Measurements from ENCODE around the gene COL6A5.

Gene COL6A5

GRCh38 chr3:130491431-130491830, 146.0 kb downstream of the COL6A5 start:
- DNase-seq (ENCODE audit: insufficient read length, low spot score): no peak
- TF ChIP-seq SPI1 (IDR thresholded peaks at IDR 0.05; ENCODE audit: low read depth, low read length): no peak
- TF ChIP-seq PAX5 (IDR thresholded peaks at IDR 0.05; ENCODE audit: insufficient read depth, low read length, severe bottlenecking): no peak
- no peak for TF ChIP-seq POLR2AphosphoS5 (IDR thresholded peaks at IDR 0.05; ENCODE audit: low read depth, low read length)
- no peak for TF ChIP-seq POLR2A (IDR thresholded peaks at IDR 0.05; ENCODE audit: low read depth, low read length)
- no peak for TF ChIP-seq POU2F2 (IDR thresholded peaks at IDR 0.05; ENCODE audit: low read depth, low read length)
- TF ChIP-seq TAF1 (IDR thresholded peaks at IDR 0.05; ENCODE audit: low read depth, low read length): no peak
- no peak for FAIRE-seq

- no peak for FAIRE-seq
- no peak for TF ChIP-seq POLR2AphosphoS5 (IDR thresholded peaks at IDR 0.05; ENCODE audit: low read depth, low read length)
- no peak for TF ChIP-seq SPI1 (IDR thresholded peaks at IDR 0.05; ENCODE audit: low read depth, low read length)
- TF ChIP-seq TAF1 (IDR thresholded peaks at IDR 0.05; ENCODE audit: low read depth, low read length): no peak
- no peak for TF ChIP-seq PAX5 (IDR thresholded peaks at IDR 0.05; ENCODE audit: insufficient read depth, low read length, severe bottlenecking)
- no peak for TF ChIP-seq POU2F2 (IDR thresholded peaks at IDR 0.05; ENCODE audit: low read depth, low read length)
- no peak for TF ChIP-seq POLR2A (IDR thresholded peaks at IDR 0.05; ENCODE audit: low read depth, low read length)
- DNase-seq (ENCODE audit: insufficient read length, low spot score): no peak
These were observed 159.2 kb downstream of the COL6A5 start for GRCh38 chr3:130504701-130505100.

- DNase-seq (ENCODE audit: insufficient read length, low spot score) (no peak), FAIRE-seq (no peak)
- TF ChIP-seq SPI1 (IDR thresholded peaks at IDR 0.05; ENCODE audit: low read depth, low read length) (no peak), PAX5 (IDR thresholded peaks at IDR 0.05; ENCODE audit: insufficient read depth, low read length, severe bottlenecking) (no peak)
These were observed 160.6 kb downstream of the COL6A5 start for GRCh38 chr3:130506031-130506430.

- no peak for TF ChIP-seq POLR2AphosphoS5 (IDR thresholded peaks at IDR 0.05; ENCODE audit: low read depth, low read length)
- no peak for TF ChIP-seq SPI1 (IDR thresholded peaks at IDR 0.05; ENCODE audit: low read depth, low read length)
- no peak for TF ChIP-seq PAX5 (IDR thresholded peaks at IDR 0.05; ENCODE audit: insufficient read depth, low read length, severe bottlenecking)
- no peak for TF ChIP-seq TAF1 (IDR thresholded peaks at IDR 0.05; ENCODE audit: low read depth, low read length)
- no peak for TF ChIP-seq POU2F2 (IDR thresholded peaks at IDR 0.05; ENCODE audit: low read depth, low read length)
- TF ChIP-seq POLR2A (IDR thresholded peaks at IDR 0.05; ENCODE audit: low read depth, low read length): no peak
- FAIRE-seq (no peak), DNase-seq (ENCODE audit: insufficient read length, low spot score) (no peak)
These were observed 162.3 kb downstream of the COL6A5 start for GRCh38 chr3:130507746-130508145.

GRCh38 chr3:130509008-130509407, 163.5 kb downstream of the COL6A5 start:
- DNase-seq (ENCODE audit: insufficient read length, low spot score) (no peak), FAIRE-seq (no peak)
- TF ChIP-seq PAX5 (IDR thresholded peaks at IDR 0.05; ENCODE audit: insufficient read depth, low read length, severe bottlenecking) (no peak), SPI1 (IDR thresholded peaks at IDR 0.05; ENCODE audit: low read depth, low read length) (no peak), POLR2AphosphoS5 (IDR thresholded peaks at IDR 0.05; ENCODE audit: low read depth, low read length) (no peak), TAF1 (IDR thresholded peaks at IDR 0.05; ENCODE audit: low read depth, low read length) (no peak), POLR2A (IDR thresholded peaks at IDR 0.05; ENCODE audit: low read depth, low read length) (no peak), POU2F2 (IDR thresholded peaks at IDR 0.05; ENCODE audit: low read depth, low read length) (no peak)

- FAIRE-seq (no peak), DNase-seq (ENCODE audit: insufficient read length, low spot score) (no peak)
- TF ChIP-seq POLR2A (IDR thresholded peaks at IDR 0.05; ENCODE audit: low read depth, low read length): no peak
- TF ChIP-seq POLR2AphosphoS5 (IDR thresholded peaks at IDR 0.05; ENCODE audit: low read depth, low read length): no peak
- no peak for TF ChIP-seq POU2F2 (IDR thresholded peaks at IDR 0.05; ENCODE audit: low read depth, low read length)
- TF ChIP-seq PAX5 (IDR thresholded peaks at IDR 0.05; ENCODE audit: insufficient read depth, low read length, severe bottlenecking): no peak
- TF ChIP-seq TAF1 (IDR thresholded peaks at IDR 0.05; ENCODE audit: low read depth, low read length): no peak
- TF ChIP-seq SPI1 (IDR thresholded peaks at IDR 0.05; ENCODE audit: low read depth, low read length): no peak
These were observed 169.2 kb downstream of the COL6A5 start for GRCh38 chr3:130514681-130515080.

GRCh38 chr3:130515755-130516154, 170.3 kb downstream of the COL6A5 start:
- DNase-seq (ENCODE audit: insufficient read length, low spot score) (no peak), FAIRE-seq (no peak)
- TF ChIP-seq TAF1 (IDR thresholded peaks at IDR 0.05; ENCODE audit: low read depth, low read length) (no peak), SPI1 (IDR thresholded peaks at IDR 0.05; ENCODE audit: low read depth, low read length) (no peak), POLR2AphosphoS5 (IDR thresholded peaks at IDR 0.05; ENCODE audit: low read depth, low read length) (no peak), POU2F2 (IDR thresholded peaks at IDR 0.05; ENCODE audit: low read depth, low read length) (no peak), PAX5 (IDR thresholded peaks at IDR 0.05; ENCODE audit: insufficient read depth, low read length, severe bottlenecking) (no peak)

GRCh38 chr3:130516645-130517512, 171.4 kb downstream of the COL6A5 start, which contains the start of gene COL6A6:
COL6A6 (plus strand) TSS chr3:130517177; CDS start chr3:130560365, 43,188 bp downstream.
- no peak for TF ChIP-seq SPI1 (IDR thresholded peaks at IDR 0.05; ENCODE audit: low read depth, low read length)
- TF ChIP-seq POU2F2 (IDR thresholded peaks at IDR 0.05; ENCODE audit: low read depth, low read length): no peak
- TF ChIP-seq POLR2AphosphoS5 (IDR thresholded peaks at IDR 0.05; ENCODE audit: low read depth, low read length): no peak
- TF ChIP-seq PAX5 (IDR thresholded peaks at IDR 0.05; ENCODE audit: insufficient read depth, low read length, severe bottlenecking): no peak
- TF ChIP-seq TAF1 (IDR thresholded peaks at IDR 0.05; ENCODE audit: low read depth, low read length): no peak
- no peak for TF ChIP-seq POLR2A (IDR thresholded peaks at IDR 0.05; ENCODE audit: low read depth, low read length)
- DNase-seq (ENCODE audit: insufficient read length, low spot score) (no peak), FAIRE-seq (no peak)

- TF ChIP-seq POLR2AphosphoS5 (IDR thresholded peaks at IDR 0.05; ENCODE audit: low read depth, low read length): no peak
- no peak for TF ChIP-seq TAF1 (IDR thresholded peaks at IDR 0.05; ENCODE audit: low read depth, low read length)
- no peak for TF ChIP-seq POLR2A (IDR thresholded peaks at IDR 0.05; ENCODE audit: low read depth, low read length)
- no peak for TF ChIP-seq SPI1 (IDR thresholded peaks at IDR 0.05; ENCODE audit: low read depth, low read length)
- no peak for TF ChIP-seq PAX5 (IDR thresholded peaks at IDR 0.05; ENCODE audit: insufficient read depth, low read length, severe bottlenecking)
- TF ChIP-seq POU2F2 (IDR thresholded peaks at IDR 0.05; ENCODE audit: low read depth, low read length): no peak
- no peak for FAIRE-seq
- DNase-seq (ENCODE audit: insufficient read length, low spot score): no peak
These were observed 172.1 kb downstream of the COL6A5 start for GRCh38 chr3:130517602-130518001.
